Left kidney (tissue), 2 donors: ENCODE measurements around the gene FUT3. TPM values are rescaled to one million over a fixed set of nuclear protein-coding genes. Genes with fewer than 3 reads are reported as not detected.
"Not testable (repeated sequence)": the region's sequence is repeated elsewhere in the genome, so short reads cannot be mapped to it uniquely, and the experiment has no call there.

ENCODE experiments used
- DNase-seq: peaks from one replicate; pipeline ENCODE4 v3.0.0-alpha.2; 2013
- polyA plus RNA-seq: library from polyadenylated mRNA; unstranded; fragments of 120-200 nt; gene quantifications from one replicate; pipeline ENCODE4 v1.2.1, GENCODE V29; 2013; ENCODE audit not compliant: insufficient read length

FUT3 gene
- polyA plus RNA-seq, 1 donor = 1.2 TPM

GRCh38 chr19:5848621-5849020, 2.6 kb downstream of the FUT3 start:
- DNase-seq = not testable (repeated sequence)

- not testable (repeated sequence) for DNase-seq
Measured at GRCh38 chr19:5847846-5848245, 3.4 kb downstream of the FUT3 start.

- DNase-seq = no peak
Measured at GRCh38 chr19:5844456-5845433, 6.5 kb downstream of the FUT3 start.

DNA sequence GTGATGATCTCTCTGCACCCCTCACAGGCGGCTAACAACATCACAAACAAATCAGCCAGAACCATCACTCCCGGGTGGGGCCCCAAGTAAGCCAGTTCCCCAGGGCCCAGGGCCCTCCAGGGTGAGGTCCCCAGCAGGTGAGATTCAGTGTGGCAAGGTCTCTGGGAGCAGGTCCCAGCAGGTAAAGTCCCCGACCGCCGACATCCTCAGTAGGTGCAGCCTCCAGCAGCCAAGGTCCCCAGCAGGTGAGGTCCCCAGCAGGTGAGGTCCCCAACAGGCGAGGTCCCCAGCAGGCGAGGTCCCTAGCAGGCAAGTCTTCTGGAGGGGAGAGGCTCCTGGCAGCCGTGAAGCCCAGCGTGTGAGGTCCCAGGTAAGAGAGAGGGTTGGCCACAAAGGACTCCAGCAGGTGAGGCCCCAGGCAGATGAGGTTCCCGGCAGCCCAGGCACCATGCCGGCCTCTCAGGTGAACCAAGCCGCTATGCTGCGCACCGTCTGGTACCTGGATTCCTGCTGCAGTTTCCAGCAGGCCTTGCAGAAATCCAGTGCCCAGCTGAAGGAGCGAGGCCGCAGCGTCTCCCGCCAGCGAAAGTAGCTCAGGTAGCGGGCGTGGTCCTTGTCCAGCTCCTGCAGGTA, 7.8 kb downstream of the FUT3 start:
- no peak for DNase-seq

DNA sequence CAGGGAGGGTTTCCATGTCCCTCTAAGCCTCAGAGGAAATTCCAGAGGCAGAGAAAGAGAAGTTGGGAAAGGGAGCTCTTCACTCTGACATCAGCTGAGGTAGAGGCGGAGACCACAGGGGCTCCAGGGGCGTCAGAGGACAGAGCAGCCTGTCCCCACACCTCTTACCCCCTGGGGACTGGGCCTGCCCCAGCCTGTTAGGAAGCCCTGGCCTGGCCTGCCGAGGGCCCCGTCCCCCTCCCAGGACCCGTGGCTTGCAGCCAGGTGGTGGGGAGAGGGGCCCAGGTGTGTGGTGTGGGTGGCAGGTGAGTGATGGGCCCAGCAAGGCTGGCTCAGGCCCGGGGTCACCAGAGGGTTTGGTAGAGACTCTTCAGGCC, 9.5 kb downstream of the FUT3 start:
- not testable (repeated sequence) for DNase-seq

GRCh38 chr19:5839065-5840017, 11.9 kb downstream of the FUT3 start, which contains the start of gene FUT6:
Gene FUT6, minus strand, starts transcription at chr19:5839702. Its CDS starts 7,135 bp downstream, at chr19:5832567.
- DNase-seq = no peak

- no peak for DNase-seq
Measured at GRCh38 chr19:5838353-5839064, 12.7 kb downstream of the FUT3 start.

DNA sequence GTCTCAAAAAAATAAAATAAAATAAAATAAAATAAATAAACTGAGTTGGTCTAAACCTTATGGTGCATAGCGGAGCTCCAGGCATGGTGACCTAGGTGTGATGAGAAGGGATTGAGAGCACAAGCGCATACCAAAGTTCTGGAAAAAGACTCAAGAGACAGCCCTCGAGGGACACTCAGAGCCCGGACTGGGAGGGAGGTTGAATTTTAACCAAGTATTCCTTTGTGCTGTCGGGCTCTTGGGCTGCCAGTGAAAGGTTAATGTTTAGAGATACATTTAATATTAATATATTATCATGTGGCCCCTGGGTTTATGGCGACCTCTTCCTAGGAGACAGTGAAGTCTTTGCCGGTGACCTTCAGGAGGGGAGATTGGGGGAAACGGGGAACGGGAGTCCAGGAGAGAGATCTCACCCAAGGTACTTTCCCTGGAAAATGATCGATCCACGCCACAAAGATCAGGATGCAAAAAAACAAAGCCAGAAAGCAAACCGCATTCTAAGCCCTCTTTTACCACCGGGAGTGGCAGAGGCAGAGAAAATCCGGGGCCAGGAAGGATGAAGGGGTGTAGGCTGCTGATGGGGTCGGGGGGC, 13.4 kb downstream of the FUT3 start:
- DNase-seq = no peak

GRCh38 chr19:5832527-5833216, 18.6 kb downstream of the FUT3 start:
- no peak for DNase-seq

- no peak for DNase-seq
Measured at GRCh38 chr19:5832061-5832460, 19.2 kb downstream of the FUT3 start.

DNA sequence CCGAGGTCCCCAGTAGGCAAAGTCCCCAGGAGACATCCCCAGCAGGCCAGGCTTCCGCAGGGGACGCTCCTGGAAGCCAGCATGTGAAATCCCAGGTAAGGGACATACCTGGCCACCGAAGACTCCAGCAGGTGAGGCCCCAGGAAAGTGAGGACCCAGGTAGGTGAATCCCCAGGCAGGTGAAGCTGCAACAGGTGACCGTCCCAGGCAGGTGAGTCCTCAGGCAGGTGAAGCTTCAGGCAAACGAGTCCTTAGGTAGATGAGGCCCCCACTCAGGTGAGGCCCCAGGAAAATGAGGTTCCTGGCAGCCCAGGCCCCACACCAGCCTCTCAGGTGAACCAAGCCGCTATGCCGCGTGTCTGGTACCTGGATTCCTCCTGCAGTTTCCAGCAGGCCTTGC, 20.1 kb downstream of the FUT3 start:
- DNase-seq = no peak

DNA sequence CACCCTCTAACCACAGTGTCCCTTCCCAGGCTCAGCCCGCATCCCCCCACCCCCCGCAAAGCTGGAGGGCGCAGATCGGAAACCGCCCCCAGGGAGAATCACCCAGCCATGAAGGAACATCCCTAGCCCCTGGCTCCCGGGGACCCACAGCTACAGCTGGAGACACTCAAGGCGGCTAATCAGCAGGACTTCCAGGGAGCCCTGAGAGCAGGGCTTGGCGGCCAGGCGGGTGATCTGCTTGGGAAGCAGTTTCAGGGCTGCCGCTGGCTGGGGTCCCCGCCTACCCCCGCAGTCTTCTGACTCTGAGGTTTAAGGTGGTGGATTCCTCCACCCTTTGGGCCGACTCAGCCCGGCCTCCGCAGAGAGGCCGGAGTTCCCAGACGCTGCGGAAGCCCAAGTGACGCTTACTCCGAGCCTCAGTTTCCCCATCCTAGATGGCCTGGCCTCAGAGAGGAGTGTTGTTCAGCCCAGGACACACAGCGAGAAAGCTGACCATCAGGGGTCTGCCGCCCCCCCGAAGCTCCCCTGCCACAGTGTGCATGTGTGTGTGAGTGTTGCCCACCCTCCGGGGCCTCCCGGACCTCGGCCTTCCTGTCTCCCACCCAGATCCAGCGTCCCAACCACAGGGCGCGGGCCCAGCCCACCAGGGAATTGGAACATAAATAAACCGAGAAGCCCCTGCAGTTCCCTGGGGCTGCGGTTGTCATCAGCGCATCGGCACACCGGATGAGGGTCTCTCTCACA, 21.5 kb downstream of the FUT3 start:
- DNase-seq = no peak

DNA sequence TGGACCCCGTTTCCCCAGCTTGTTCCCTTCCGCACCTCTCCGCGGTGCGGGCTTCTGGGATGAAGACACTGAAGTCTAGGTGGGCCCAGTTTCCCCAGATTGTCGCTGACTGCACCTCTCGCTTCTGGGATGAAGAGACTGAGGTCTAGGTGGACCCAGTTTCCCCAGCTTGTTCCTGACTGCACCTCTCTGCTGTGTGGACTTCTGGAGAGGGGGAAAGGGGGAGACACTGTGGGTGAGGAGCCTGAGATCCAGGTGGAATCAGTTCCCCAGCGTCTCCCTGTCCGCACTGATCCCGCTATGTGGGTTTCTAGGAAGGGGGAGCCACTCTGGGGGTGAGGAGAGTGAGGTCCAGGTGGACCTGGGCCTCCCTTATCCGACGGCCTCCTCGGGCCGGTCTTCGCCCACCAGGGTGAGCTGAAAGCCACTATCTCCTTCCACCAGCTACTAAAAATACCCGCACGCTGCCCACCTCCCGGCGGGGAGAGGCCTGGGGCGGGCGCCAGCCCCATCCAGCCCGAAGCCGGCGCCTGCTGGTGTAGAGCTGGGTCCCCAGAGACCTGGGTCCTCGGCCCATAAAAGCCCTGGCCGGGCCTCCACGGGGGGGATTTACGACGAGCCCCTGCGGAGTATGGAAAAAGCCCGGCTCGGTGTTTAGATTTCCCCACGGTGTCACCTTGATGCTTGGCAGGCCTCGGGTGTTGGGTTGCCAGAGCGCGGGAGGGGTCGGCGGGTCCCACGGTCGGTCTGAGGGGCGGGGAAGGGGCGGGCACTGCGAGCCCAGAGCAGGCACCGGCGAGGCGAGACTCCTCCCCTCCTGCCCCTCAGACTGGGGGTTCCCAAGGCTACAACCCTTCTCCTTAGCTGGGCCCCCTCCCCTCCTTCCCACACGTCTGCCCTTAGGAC, 22.3 kb downstream of the FUT3 start:
- peak; percentile 87 for DNase-seq

GRCh38 chr19:5827891-5828660, 23.2 kb downstream of the FUT3 start:
- peak; percentile 93 for DNase-seq

DNA sequence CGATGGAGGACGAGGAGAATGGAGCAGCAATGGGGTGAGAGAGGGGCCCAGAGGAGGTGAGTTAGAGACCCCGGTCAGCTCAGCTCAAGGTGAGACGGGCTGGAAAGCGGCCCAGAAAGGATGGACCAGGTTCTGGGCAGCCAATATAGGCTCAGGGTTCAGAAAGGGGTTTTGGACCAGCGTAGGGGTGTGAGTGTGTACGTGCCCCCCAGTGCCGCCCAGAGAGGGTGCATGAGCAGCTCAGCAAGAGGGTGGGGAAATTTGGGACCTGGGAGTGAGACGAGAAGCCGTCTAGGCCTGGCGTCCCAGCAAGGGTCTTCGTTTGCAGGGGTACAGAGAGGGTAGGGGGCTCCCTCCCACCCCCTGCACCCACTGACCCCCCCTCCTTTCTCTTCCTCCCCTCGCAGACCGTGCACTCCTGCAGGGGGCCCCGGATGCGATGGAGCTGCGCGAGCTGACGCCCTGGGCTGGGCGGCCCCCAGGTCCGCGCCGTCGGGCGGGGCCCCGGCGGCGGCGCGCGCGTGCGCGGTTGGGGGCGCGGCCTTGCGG, 23.8 kb downstream of the FUT3 start:
- no peak for DNase-seq

GRCh38 chr19:5826531-5827341, 24.5 kb downstream of the FUT3 start:
- DNase-seq = peak; percentile 82

GRCh38 chr19:5825178-5825577, 26.1 kb downstream of the FUT3 start:
- DNase-seq = no peak
